Measurements from ENCODE around the gene KRT35. TPM values are rescaled to one million over a fixed set of nuclear protein-coding genes. Genes with fewer than 3 reads are reported as not detected.

Gene KRT35
- total and polyA plus RNA-seq, 10 of the 15 experiments (the other 5 are each of a cell fraction or from before 2014, with no cell fraction given), result not detected

DNA sequence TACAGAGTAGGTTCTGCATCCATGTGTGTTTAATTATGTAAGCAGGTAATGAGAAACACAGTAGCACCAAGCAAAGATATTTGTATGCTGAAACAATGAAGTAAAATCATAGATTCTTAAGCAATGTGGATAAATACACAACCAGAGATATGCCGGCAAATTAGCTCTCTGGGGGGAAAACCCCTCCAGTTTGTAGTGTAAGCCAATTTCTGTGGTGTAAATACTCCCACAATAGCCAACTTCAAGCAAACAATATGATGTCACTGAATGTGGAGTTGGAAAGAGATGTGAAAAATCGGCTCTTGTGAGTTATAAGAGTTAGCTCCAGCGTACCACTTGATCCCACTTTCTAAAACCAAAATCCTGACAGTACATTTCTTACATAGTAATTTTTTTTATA lies 36.3 kb downstream of the KRT35 start:
- in situ Hi-C loops (cut with MboI) (no loop called here), intact Hi-C loops (cut with micrococcal nuclease; ENCODE audit: unreplicated experiment) (no loop called here)
- Histone ChIP-seq H2AFZ (ENCODE audit: control insufficient read depth, low read depth, low read length) (no peak overlapping the region), H3K27ac (ENCODE audit: control insufficient read depth, insufficient read depth) (no peak overlapping the region), H3K9me3 (replicated peaks; ENCODE audit: control insufficient read depth, insufficient read depth, low read length) (no peaks in the 10 kb centered on the region), H3K79me2 (ENCODE audit: control insufficient read depth, insufficient read depth, low read length) (no peaks in the 10 kb centered on the region), H3K27me3 (replicated peaks in 1 of 2; ENCODE audit: control insufficient read depth in 2 of 2, insufficient read depth in 2 of 2, low read length in 1 of 2) (peaks cover 4 to 7% of the 10 kb centered on the region in 2 experiments; a peak in 3 of 4 replicates), H3K9ac (ENCODE audit: control insufficient read depth, insufficient read depth, low read length) (no peak overlapping the region), H3K4me2 (ENCODE audit: control insufficient read depth, insufficient read depth) (no peak overlapping the region), H3K36me3 (ENCODE audit: control insufficient read depth in 2 of 2, insufficient read depth in 2 of 2, low read length in 1 of 2) (no peaks in the 10 kb centered on the region), H3K4me3 (no peak overlapping the region), H4K20me1 (ENCODE audit: control insufficient read depth, insufficient read depth) (no peaks in the 10 kb centered on the region), H3K4me1 (ENCODE audit: control insufficient read depth, insufficient read depth, low read length) (no peaks in the 10 kb centered on the region)
- POLR2A ChIA-PET, result no interaction called here
- TF ChIP-seq, protein P1, sequence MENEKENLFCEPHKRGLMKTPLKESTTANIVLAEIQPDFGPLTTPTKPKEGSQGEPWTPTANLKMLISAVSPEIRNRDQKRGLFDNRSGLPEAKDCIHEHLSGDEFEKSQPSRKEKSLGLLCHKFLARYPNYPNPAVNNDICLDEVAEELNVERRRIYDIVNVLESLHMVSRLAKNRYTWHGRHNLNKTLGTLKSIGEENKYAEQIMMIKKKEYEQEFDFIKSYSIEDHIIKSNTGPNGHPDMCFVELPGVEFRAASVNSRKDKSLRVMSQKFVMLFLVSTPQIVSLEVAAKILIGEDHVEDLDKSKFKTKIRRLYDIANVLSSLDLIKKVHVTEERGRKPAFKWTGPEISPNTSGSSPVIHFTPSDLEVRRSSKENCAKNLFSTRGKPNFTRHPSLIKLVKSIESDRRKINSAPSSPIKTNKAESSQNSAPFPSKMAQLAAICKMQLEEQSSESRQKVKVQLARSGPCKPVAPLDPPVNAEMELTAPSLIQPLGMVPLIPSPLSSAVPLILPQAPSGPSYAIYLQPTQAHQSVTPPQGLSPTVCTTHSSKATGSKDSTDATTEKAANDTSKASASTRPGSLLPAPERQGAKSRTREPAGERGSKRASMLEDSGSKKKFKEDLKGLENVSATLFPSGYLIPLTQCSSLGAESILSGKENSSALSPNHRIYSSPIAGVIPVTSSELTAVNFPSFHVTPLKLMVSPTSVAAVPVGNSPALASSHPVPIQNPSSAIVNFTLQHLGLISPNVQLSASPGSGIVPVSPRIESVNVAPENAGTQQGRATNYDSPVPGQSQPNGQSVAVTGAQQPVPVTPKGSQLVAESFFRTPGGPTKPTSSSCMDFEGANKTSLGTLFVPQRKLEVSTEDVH (IDR thresholded peaks at IDR 0.05; ENCODE audit: low read depth, partially characterized antibody), result no peak
- SMC1A ChIA-PET (ENCODE audit: uncharacterized antibody, unreplicated experiment), result interaction anchor here (0.6 kb wide), 1 partner anchor 20 kb away, joined by 3 read pairs; no protein-coding TSS in a partner anchor
- RAD21 ChIA-PET (ENCODE audit: unreplicated experiment), result no interaction called here
- DNase-seq (ENCODE audit: low read depth, low spot score), result no peak
- 27% methylated on average over 3 of the region's 3 CpGs for WGBS (ENCODE audit: insufficient coverage, insufficient replicate concordance, low lambda C conversion rate, missing lambda C conversion rate)
- no peak for FAIRE-seq
- CTCF ChIA-PET, result no interaction called here
- no TSS peak for BruUV-seq (replicated peaks)
- no peak for ATAC-seq

DNA sequence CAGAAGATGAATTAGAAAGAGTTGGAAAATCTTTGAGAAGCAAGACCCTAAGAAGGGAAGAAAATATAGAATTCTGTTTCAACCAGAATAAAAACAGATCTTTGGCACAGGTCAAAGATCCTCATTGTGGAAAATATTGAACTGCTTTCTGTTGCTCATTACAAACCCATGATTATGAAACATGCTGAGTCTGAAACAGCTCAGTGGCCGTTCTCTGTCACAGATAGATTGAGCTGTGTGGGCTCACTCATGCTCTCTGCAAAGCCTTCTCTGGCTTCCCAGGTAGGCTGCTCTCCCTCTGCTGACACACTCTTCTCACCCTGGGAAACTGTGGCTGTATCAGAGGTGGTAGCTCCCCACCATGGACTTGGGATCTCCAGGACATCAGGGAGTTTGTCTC lies 36.8 kb downstream of the KRT35 start:
- intact Hi-C loops (cut with micrococcal nuclease; ENCODE audit: unreplicated experiment) (no loop called here), in situ Hi-C loops (cut with MboI) (no loop called here)
- POLR2A ChIA-PET, result no interaction called here
- Histone ChIP-seq H2AFZ (ENCODE audit: control insufficient read depth, low read depth, low read length) (no peak overlapping the region), H3K27me3 (replicated peaks in 1 of 2; ENCODE audit: control insufficient read depth in 2 of 2, insufficient read depth in 2 of 2, low read length in 1 of 2) (peaks cover 4 to 7% of the 10 kb centered on the region in 2 experiments; a peak in 3 of 4 replicates), H3K4me3 (no peak overlapping the region), H3K27ac (ENCODE audit: control insufficient read depth, insufficient read depth) (no peak overlapping the region), H3K79me2 (ENCODE audit: control insufficient read depth, insufficient read depth, low read length) (no peaks in the 10 kb centered on the region), H3K9me3 (replicated peaks; ENCODE audit: control insufficient read depth, insufficient read depth, low read length) (no peaks in the 10 kb centered on the region), H4K20me1 (ENCODE audit: control insufficient read depth, insufficient read depth) (no peaks in the 10 kb centered on the region), H3K4me1 (ENCODE audit: control insufficient read depth, insufficient read depth, low read length) (no peaks in the 10 kb centered on the region), H3K36me3 (ENCODE audit: control insufficient read depth in 2 of 2, insufficient read depth in 2 of 2, low read length in 1 of 2) (no peaks in the 10 kb centered on the region), H3K9ac (ENCODE audit: control insufficient read depth, insufficient read depth, low read length) (no peak overlapping the region), H3K4me2 (ENCODE audit: control insufficient read depth, insufficient read depth) (no peak overlapping the region)
- no TSS peak for BruUV-seq (replicated peaks)
- TF ChIP-seq TBL1XR1 (IDR thresholded peaks at IDR 0.05; ENCODE audit: low read depth, low read length), result no peak
- FAIRE-seq (no peak), ATAC-seq (no peak), DNase-seq (ENCODE audit: low read depth, low spot score) (no peak)
- WGBS (ENCODE audit: insufficient coverage, insufficient replicate concordance, low lambda C conversion rate, missing lambda C conversion rate), result 0% methylated on average over 1 of the region's 1 CpG
- RAD21 ChIA-PET (ENCODE audit: unreplicated experiment), result no interaction called here
- CTCF ChIA-PET, result no interaction called here
- SMC1A ChIA-PET (ENCODE audit: uncharacterized antibody, unreplicated experiment), result interaction anchor here (0.6 kb wide), 2 partner anchors 8 to 19 kb away, joined by 3 read pairs; no protein-coding TSS in a partner anchor

Measured in GM12878 (cell line).